Activated naive CD4-positive, alpha-beta T cell treated with anti-CD3 and anti-CD28 coated beads for 36 hours (primary cell): Measurements from ENCODE around the gene ITGAE. TPM values are rescaled to one million over a fixed set of nuclear protein-coding genes. Genes with fewer than 3 reads are reported as not detected.
"Not testable (repeated sequence)": the region's sequence is repeated elsewhere in the genome, so short reads cannot be mapped to it uniquely, and the experiment has no call there.

Experiments used
- CTCF ChIA-PET: fragments of 350-600 bp; sonication (Branson Sonifier 250); formaldehyde crosslinking; loops from one replicate; lab custom pipeline; 2021; ENCODE audit warnings: antibody characterized with exemption; lab: Charles Lee
- DNase-seq: peaks from one replicate; pipeline ENCODE4 v3.0.0-alpha.2; 2020
- H3K27ac Mint-ChIP-seq: one replicate; pipeline ENCODE4 v1.8.0; 2021; ENCODE audit warnings: mild to moderate bottlenecking, mixed read lengths
- H3K27me3 Mint-ChIP-seq: one replicate; pipeline ENCODE4 v1.8.0; 2021; ENCODE audit warnings: low read depth, mixed read lengths
- H3K36me3 Mint-ChIP-seq: one replicate; pipeline ENCODE4 v1.8.0; 2021; ENCODE audit warnings: low read depth, mixed read lengths
- H3K4me1 Mint-ChIP-seq: one replicate; pipeline ENCODE4 v1.8.0; 2021; ENCODE audit warnings: low read depth, mixed read lengths
- H3K4me3 Mint-ChIP-seq: one replicate; pipeline ENCODE4 v1.8.0; 2021; ENCODE audit warnings: mild to moderate bottlenecking, moderate library complexity, mixed read lengths
- H3K9me3 Mint-ChIP-seq: one replicate; pipeline ENCODE4 v1.8.0; 2021; ENCODE audit warnings: mixed read lengths
- intact Hi-C: fragments of 100-400 bp; cut with micrococcal nuclease; formaldehyde crosslinking; loops from one replicate; pipeline ENCODE4 v1.15.1; 2023
- total RNA-seq, 2 experiments: library from RNA; stranded (reverse); gene quantifications; one replicate each; pipeline ENCODE4 v1.2.3, GENCODE V29; 2021

The ITGAE gene
- total RNA-seq, 2 experiments from 2014 or later, result 31.7 to 32.4 TPM

DNA sequence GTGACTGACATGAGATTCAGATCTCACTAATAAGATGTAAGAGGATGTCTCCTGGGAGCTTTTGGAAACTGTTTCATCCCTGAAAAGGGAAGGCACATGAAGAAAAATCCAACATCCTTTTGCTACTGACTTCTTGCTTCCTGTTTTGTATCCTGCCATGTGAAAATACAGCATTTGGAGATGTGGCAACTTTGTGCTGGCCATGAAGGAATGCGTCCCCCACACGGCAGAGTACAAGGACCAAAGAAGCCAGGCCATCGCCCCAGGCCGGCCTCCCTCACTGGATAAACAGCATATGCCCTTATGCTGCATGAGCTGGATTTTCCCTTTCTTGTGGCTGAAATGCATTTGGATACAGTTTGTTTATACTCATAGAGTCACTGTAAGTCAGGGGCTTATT, 82.8 kb downstream of the ITGAE start:
- peaks cover 66% of the 10 kb centered on the region for H3K36me3 Mint-ChIP-seq
- CTCF ChIA-PET, result interaction anchor here (0.6 to 1.1 kb wide), 2 partner anchors 36 to 182 kb away, joined by 3 to 6 read pairs; no protein-coding TSS in a partner anchor
- H3K4me3 Mint-ChIP-seq, result no peak overlapping the region
- H3K4me1 Mint-ChIP-seq, result peaks cover 44% of the 10 kb centered on the region
- no peak overlapping the region for H3K27ac Mint-ChIP-seq
- intact Hi-C loops, result no loop called here
- no peak for DNase-seq
- no peaks in the 10 kb centered on the region for H3K9me3 Mint-ChIP-seq
- no peaks in the 10 kb centered on the region for H3K27me3 Mint-ChIP-seq

DNA sequence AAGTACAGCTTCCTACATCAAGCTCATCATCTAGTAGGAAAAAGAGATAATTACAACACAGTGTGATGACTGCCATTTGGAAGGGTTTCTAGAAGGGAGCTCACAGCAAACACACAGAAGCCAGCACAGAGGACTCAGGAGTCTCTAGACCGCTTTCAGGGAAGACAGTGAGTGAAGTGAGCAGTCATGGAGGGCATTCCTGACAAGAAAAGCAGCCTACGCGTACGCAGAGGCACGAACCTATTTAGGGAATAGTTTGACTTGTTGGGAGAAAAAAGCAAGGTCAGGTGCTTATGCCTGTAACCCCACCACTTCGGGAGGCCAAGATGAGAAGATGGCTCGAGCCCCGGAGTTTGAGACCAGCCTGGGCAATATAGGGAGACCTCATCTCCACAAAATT, 85.7 kb downstream of the ITGAE start:
- CTCF ChIA-PET, result interaction anchor here (0.5 to 1.2 kb wide), 2 partner anchors 47 to 111 kb away, joined by 3 to 4 read pairs; no protein-coding TSS in a partner anchor
- H3K36me3 Mint-ChIP-seq, result peaks cover 62% of the 10 kb centered on the region
- intact Hi-C loops, result no loop called here
- no peak overlapping the region for H3K4me3 Mint-ChIP-seq
- H3K27me3 Mint-ChIP-seq, result no peaks in the 10 kb centered on the region
- no peak for DNase-seq
- H3K9me3 Mint-ChIP-seq, result no peaks in the 10 kb centered on the region
- H3K4me1 Mint-ChIP-seq, result peaks cover 43% of the 10 kb centered on the region
- H3K27ac Mint-ChIP-seq, result peak overlapping the region; percentile 55

DNA sequence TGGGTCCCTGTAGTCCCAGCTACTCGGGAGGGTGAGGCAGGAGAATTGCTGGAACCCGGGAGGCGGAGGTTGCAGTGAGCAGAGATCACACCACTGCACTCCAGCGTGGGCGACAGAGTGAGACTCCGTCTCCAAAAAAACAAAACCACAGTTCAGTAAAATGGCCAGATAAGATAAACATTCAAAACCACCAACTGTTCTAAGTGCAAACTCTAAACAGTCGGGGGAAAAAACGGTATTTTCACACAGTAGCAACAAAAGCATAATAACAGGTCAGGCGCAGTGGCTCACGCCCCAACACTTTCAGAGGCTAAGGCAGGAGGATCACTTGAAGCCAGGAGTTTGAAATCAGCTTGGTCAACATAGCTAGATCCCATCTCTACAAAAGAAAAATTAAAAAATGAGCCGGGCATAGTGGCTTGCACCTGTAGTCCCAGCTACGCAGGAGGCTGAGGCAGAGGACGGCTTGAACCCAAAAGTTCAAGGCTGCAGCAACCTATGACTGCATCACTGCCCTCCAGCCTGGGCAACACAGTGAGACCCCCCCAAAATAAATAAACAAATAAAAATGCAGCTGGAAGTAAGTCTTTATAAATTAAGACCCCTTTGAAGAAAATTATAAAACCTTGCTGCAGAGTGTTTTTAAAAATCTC, 88.1 kb downstream of the ITGAE start:
- Mint-ChIP-seq H3K4me1 (peaks cover 46% of the 10 kb centered on the region), H3K36me3 (peaks cover 48% of the 10 kb centered on the region), H3K4me3 (no peak overlapping the region), H3K9me3 (no peaks in the 10 kb centered on the region), H3K27ac (peak overlapping the region; percentile 81), H3K27me3 (no peaks in the 10 kb centered on the region)
- CTCF ChIA-PET, result interaction anchor here (0.6 to 1.6 kb wide), 4 partner anchors 10 to 30 kb away, joined by 3 to 8 read pairs (median 4); partner anchors contain the start of gene HASPIN
- DNase-seq, result peak; percentile 55
- intact Hi-C loops, result no loop called here

DNA sequence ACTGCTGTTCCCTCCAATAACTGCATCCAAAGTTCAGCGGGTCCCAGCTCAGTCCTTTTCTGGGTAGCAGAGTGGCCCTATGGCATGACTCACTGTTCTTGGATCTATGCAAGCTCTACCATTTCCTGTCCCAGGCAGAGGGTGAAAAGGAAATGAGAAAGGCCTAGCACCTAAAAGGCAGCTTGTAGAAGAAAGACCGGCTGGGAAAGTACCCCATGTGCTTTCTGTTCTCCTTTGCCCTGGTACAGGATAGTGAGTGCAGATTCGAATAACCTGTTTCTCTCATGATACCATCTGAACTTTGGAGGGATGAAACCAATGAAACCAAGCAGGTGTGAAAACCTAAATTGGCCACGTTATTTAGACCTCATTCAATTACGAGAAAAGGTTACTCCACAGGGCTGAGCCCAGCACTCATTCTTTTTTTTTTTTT, 90.0 kb downstream of the ITGAE start:
- no peaks in the 10 kb centered on the region for H3K9me3 Mint-ChIP-seq
- H3K4me3 Mint-ChIP-seq, result no peak overlapping the region
- intact Hi-C loops, result loop anchor here (1.0 to 2.0 kb wide), 5 partner anchors 12 to 1318 kb away; partner anchors contain the start of genes EMC6, HASPIN, NCBP3 and TAX1BP3
- H3K36me3 Mint-ChIP-seq, result peaks cover 31% of the 10 kb centered on the region
- CTCF ChIA-PET, result interaction anchor here (0.6 to 1.4 kb wide), 6 partner anchors 16 to 388 kb away, joined by 3 to 6 read pairs (median 4); no protein-coding TSS in a partner anchor
- no peaks in the 10 kb centered on the region for H3K27me3 Mint-ChIP-seq
- H3K4me1 Mint-ChIP-seq, result peaks cover 46% of the 10 kb centered on the region
- DNase-seq, result peak; percentile 89
- peak overlapping the region; percentile 87 for H3K27ac Mint-ChIP-seq

DNA sequence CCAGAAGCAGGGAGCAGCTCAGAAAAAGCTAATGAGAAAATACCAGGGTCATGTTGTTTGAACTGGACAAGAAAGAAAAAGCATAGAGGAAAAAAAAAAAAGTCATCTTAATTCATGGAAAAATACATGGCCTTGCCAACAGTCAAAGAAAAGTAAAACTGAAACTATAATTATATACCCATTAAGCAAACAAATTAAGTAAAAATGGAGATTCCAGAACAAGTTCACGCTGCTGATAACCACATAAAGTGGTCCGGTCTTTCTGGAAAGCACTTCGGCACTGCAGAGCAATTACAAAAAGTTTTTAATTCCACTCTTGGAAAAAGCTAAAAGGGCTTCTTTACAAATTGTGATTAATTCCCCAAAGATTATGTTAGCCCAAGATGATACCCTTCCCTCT, 92.6 kb downstream of the ITGAE start:
- Mint-ChIP-seq H3K4me1 (peaks cover 45% of the 10 kb centered on the region), H3K36me3 (peaks cover 17% of the 10 kb centered on the region), H3K27me3 (no peaks in the 10 kb centered on the region), H3K27ac (peak overlapping the region; percentile 24), H3K4me3 (no peak overlapping the region), H3K9me3 (no peaks in the 10 kb centered on the region)
- DNase-seq, result no peak
- CTCF ChIA-PET, result interaction anchor here (0.6 to 1.1 kb wide), 4 partner anchors 9 to 1618 kb away, joined by 3 read pairs; no protein-coding TSS in a partner anchor
- intact Hi-C loops, result no loop called here

DNA sequence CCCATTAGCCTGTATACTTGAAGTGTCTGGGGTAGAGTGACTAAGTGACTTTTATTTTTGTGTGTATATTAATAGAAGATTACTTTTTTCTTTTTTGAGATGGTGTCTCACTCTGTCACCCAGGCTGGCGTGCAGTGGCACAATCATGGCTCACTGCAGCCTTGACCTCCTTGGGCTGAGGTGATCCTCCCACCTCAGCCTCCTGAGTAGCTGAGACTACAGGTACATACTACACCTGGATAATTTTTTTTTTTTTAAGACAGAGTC, 95.3 kb downstream of the ITGAE start:
- CTCF ChIA-PET, result interaction anchor here (1.5 kb wide), 1 partner anchor 9 kb away, joined by 3 read pairs; the partner anchor contains the start of gene P2RX5
- H3K36me3 Mint-ChIP-seq, intact Hi-C loops, H3K4me3 Mint-ChIP-seq, H3K27ac Mint-ChIP-seq, DNase-seq, H3K27me3 Mint-ChIP-seq, H3K9me3 Mint-ChIP-seq: not testable (repeated sequence)
- H3K4me1 Mint-ChIP-seq, result peaks cover 25% of the 10 kb centered on the region

DNA sequence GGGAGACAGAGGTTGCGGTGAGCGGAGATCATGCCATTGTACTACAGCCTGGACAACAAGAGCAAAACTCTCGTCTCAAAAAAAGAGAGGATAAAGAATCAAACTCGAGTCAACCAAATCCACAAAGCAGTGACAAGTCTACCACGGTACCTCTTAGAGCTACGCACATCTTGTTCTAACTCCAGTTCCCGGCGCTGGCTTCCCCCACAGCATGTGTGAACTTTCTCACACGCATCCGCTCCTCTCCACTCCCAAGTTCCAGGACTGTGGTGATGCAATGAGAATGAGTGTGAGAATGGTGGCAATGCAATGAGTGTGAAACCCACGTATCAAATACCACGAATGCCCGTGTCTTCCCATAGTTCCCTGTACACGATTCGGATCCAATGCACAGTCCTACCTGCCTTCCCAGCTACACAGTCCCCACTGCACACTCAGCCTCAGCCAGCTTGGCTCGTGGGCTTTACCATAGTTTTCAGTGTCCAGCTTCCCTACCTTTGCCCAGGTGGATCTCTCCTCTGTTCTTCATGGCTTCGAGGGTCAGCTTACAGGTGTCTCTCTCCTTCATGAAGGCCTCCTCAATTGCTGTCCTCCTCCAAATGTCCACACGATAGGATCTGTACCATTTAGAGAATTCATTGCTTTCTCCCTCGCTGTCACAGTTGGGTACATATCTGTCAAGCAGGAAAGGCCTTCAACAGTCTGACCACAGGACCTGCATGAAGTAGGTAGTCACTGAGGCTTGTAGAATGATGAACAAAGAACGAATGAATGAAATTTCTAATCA, 95.9 kb downstream of the ITGAE start:
- Mint-ChIP-seq H3K9me3 (peaks cover 4% of the 10 kb centered on the region), H3K4me3 (no peak overlapping the region), H3K4me1 (peaks cover 21% of the 10 kb centered on the region), H3K36me3 (peaks cover 5% of the 10 kb centered on the region), H3K27me3 (no peaks in the 10 kb centered on the region), H3K27ac (no peak overlapping the region)
- CTCF ChIA-PET, result no interaction called here
- no peak for DNase-seq
- intact Hi-C loops, result no loop called here

DNA sequence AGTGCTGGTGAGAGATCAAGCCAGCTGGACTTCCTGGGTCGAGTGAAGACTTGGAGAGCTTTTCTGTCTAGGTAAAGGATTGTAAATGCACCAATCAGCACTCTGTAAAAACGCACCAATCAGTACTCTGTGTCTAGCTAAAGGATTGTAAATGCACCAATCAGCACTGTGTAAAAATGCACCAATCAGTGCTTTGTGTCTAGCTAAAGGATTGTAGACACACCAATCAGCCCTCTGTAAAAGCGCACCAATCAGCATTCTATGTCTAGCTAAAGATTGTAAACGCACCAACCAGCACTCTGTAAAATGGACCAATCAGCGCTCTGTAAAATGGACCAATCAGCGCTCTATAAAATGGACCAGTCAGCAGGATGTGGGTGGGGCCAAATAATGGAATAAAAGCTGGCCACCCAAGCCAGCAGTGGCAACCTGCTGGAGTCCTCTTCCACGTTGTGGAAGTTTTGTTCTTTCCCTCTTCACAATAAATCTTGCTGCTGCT, 98.9 kb downstream of the ITGAE start:
- H3K36me3 Mint-ChIP-seq, intact Hi-C loops, DNase-seq, H3K4me3 Mint-ChIP-seq, H3K27me3 Mint-ChIP-seq, H3K4me1 Mint-ChIP-seq, H3K27ac Mint-ChIP-seq, H3K9me3 Mint-ChIP-seq: not testable (repeated sequence)
- CTCF ChIA-PET, result interaction anchor here (0.6 to 2.0 kb wide), 3 partner anchors 11 to 32 kb away, joined by 3 to 4 read pairs (median 3); partner anchors contain the start of gene HASPIN

DNA sequence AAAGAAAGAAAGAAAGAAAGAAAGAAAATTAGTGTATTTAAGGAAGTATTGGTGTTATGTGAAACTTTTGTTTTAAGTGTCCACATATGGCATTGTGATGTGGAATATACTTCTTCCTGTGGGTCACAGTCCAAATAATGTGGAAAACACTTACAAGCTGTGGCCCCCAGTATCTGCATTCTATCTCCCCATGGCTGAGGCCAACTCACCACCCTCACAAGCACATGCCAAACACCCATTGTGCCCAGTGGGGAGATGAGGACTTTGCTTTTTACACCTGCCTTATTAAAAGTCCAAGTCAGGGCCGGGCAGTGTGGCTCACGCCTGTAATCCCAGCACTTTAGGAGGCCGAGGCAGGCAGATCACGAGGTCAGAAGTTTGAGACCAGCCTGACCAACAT, 101.0 kb downstream of the ITGAE start:
- H3K36me3 Mint-ChIP-seq, result peaks cover 5% of the 10 kb centered on the region
- H3K27me3 Mint-ChIP-seq, result no peaks in the 10 kb centered on the region
- intact Hi-C loops, result no loop called here
- no peak overlapping the region for H3K4me3 Mint-ChIP-seq
- peaks cover 7% of the 10 kb centered on the region for H3K9me3 Mint-ChIP-seq
- no peak overlapping the region for H3K27ac Mint-ChIP-seq
- peaks cover 5% of the 10 kb centered on the region for H3K4me1 Mint-ChIP-seq
- CTCF ChIA-PET, result interaction anchor here (0.8 kb wide), 1 partner anchor 17 kb away, joined by 4 read pairs; no protein-coding TSS in a partner anchor
- DNase-seq, result no peak

DNA sequence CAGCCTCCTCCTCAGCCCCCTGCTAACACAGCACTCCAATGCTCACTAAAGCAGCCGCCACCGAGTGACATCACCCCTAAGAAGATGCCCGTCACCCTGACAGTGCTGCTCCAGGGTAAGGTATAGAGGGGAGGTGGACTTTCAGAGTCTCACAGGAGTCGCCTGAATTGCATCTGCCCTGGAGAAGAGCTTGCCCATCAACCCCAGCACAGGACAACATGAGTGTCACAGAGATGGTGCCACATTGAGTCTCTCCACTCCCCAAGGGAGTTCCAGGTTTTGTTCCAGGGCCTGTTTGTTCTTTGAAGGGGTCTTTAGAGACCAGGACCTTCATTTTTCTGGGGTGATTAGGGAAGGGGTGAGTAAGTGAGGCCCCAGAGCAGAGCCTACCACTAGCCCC, 102.8 kb downstream of the ITGAE start:
- Mint-ChIP-seq H3K4me1 (peaks cover 19% of the 10 kb centered on the region), H3K27me3 (no peaks in the 10 kb centered on the region), H3K27ac (no peak overlapping the region), H3K9me3 (peaks cover 7% of the 10 kb centered on the region), H3K4me3 (no peak overlapping the region), H3K36me3 (peaks cover 6% of the 10 kb centered on the region)
- CTCF ChIA-PET, result no interaction called here
- no peak for DNase-seq
- intact Hi-C loops, result no loop called here

DNA sequence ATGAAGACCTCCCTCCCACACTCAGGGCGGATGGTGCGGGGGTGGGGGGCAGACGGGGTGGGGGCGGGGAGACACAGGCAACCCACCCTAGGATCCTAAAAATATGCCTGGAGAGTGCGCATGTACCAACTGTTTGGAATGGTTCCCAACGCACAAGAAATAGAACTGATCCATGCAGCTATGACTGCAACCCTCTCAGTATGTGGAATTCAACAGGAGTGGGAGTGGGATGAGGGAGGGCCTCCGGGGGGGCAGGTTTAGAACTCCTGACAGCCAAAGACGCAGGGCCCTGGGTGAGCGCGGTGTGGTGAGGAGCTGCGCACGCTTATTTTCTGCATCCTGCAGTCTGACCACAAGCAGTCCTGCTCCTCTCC, 103.9 kb downstream of the ITGAE start:
- H3K27ac Mint-ChIP-seq, result no peak overlapping the region
- intact Hi-C loops, result loop anchor here (2.0 kb wide), 1 partner anchor 26 kb away; the partner anchor contains the start of gene HASPIN
- H3K4me3 Mint-ChIP-seq, result peak overlapping the region; percentile 4
- CTCF ChIA-PET, result interaction anchor here (1.0 kb wide), 1 partner anchor 9 kb away, joined by 3 read pairs; no protein-coding TSS in a partner anchor
- peaks cover 1% of the 10 kb centered on the region for H3K36me3 Mint-ChIP-seq
- peaks cover 20% of the 10 kb centered on the region for H3K4me1 Mint-ChIP-seq
- no peaks in the 10 kb centered on the region for H3K27me3 Mint-ChIP-seq
- DNase-seq, result no peak
- H3K9me3 Mint-ChIP-seq, result peaks cover 5% of the 10 kb centered on the region
